GM12878 (cell line): ENCODE results near the gene TET1. TPM values are rescaled to one million over a fixed set of nuclear protein-coding genes. Genes with fewer than 3 reads are reported as not detected.

Experiments used
- ATAC-seq: fragments of 200-7000 bp; cut with Tn5 transposase; 3 replicates; pipeline ENCODE4 v1.9.1; 2020; ENCODE audit warnings: mild to moderate bottlenecking, moderate library complexity
- BruUV-seq: library from RNA; stranded (reverse); fragments of 400-500 nt; replicated peaks from 2 replicates; lab custom pipeline; 2021; lab: Mats Ljungman, UMichigan
- CTCF ChIA-PET: fragments of 300-600 bp; sonication (Branson Sonifier 250); formaldehyde crosslinking; extraction: SDS; loops from one replicate; lab custom pipeline; 2021; ENCODE audit warnings: inconsistent platforms; lab: Yijun Ruan, JAX
- POLR2A ChIA-PET: fragments of 350-600 bp; formaldehyde crosslinking; extraction: SDS; loops from one replicate; lab custom pipeline; 2021; ENCODE audit warnings: inconsistent platforms; lab: Charles Lee
- RAD21 ChIA-PET: fragments of 300-600 bp; sonication (Branson Sonifier 250); formaldehyde crosslinking; loops from one replicate; lab custom pipeline; 2023; ENCODE audit warnings: antibody characterized with exemption; ENCODE audit not compliant: unreplicated experiment; lab: Charles Lee
- SMC1A ChIA-PET: fragments of 300-600 bp; sonication (Branson Sonifier 250); formaldehyde crosslinking; loops from one replicate; lab custom pipeline; 2023; ENCODE audit not compliant: unreplicated experiment, uncharacterized antibody; lab: Charles Lee
- DNase-seq: peaks from one replicate; pipeline ENCODE4 v3.0.0-alpha.2; 2011; ENCODE audit warnings: low read depth, low spot score
- FAIRE-seq: peaks from 3 replicates; lab custom pipeline; 2011; peaks lifted over from hg19 to GRCh38; lab: Jason Lieb, UNC
- H2AFZ ChIP-seq: 2 replicates; pipeline ENCODE4 v1.6.0; 2011; ENCODE audit warnings: low read depth, low read length, control low read depth; ENCODE audit not compliant: control insufficient read depth
- H3K27ac ChIP-seq: 2 replicates; pipeline ENCODE4 v1.5.1; 2011; ENCODE audit warnings: control low read depth; ENCODE audit not compliant: control insufficient read depth, insufficient read depth
- H3K27me3 ChIP-seq, 2 experiments: replicated peaks in 1 of 2; 2 replicates each; pipeline versions ENCODE4 v1.6.0 to v1.6.1; 2011; ENCODE audit warnings: low read length in 1 of 2; ENCODE audit not compliant: control insufficient read depth in 2 of 2, insufficient read depth in 2 of 2
- H3K36me3 ChIP-seq, 2 experiments: 2 replicates each; pipeline ENCODE4 v1.5.1; 2011; ENCODE audit warnings: low read length in 1 of 2; ENCODE audit not compliant: control insufficient read depth in 2 of 2, insufficient read depth in 2 of 2
- H3K4me1 ChIP-seq: 2 replicates; pipeline ENCODE4 v1.6.1; 2011; ENCODE audit warnings: mild to moderate bottlenecking, low read length, moderate library complexity, mixed read lengths; ENCODE audit not compliant: control insufficient read depth, insufficient read depth
- H3K4me2 ChIP-seq: 2 replicates; pipeline ENCODE4 v1.6.0; 2011; ENCODE audit warnings: control low read depth; ENCODE audit not compliant: control insufficient read depth, insufficient read depth
- H3K4me3 ChIP-seq: fragments of 200-600 bp; sonication (generic); 2 replicates; pipeline ENCODE4 v1.5.1; 2016
- H3K79me2 ChIP-seq: 2 replicates; pipeline ENCODE4 v1.6.0; 2011; ENCODE audit warnings: low read length; ENCODE audit not compliant: control insufficient read depth, insufficient read depth
- H3K9ac ChIP-seq: 2 replicates; pipeline ENCODE4 v1.8.0; 2011; ENCODE audit warnings: low read length, control low read depth, mixed read lengths; ENCODE audit not compliant: control insufficient read depth, insufficient read depth
- H3K9me3 ChIP-seq: replicated peaks from 3 replicates; pipeline ENCODE4 v1.5.1; 2011; ENCODE audit warnings: mild to moderate bottlenecking, low read length; ENCODE audit not compliant: control insufficient read depth, insufficient read depth
- H4K20me1 ChIP-seq: 2 replicates; pipeline ENCODE4 v1.6.0; 2011; ENCODE audit not compliant: control insufficient read depth, insufficient read depth
- CEBPZ ChIP-seq: fragments of 150-350 bp; IDR thresholded peaks from 2 replicates; pipeline ENCODE4 v1.6.1; 2016; ENCODE audit warnings: low read depth, low read length
- CHD1 ChIP-seq: IDR thresholded peaks from 2 replicates; pipeline ENCODE4 v1.6.1; 2012; ENCODE audit warnings: low read depth, low read length, improper control_type of control experiment
- CREM ChIP-seq: IDR thresholded peaks from 2 replicates; pipeline ENCODE4 v1.6.1; 2014; ENCODE audit warnings: antibody characterized with exemption, low read depth
- ETV6 ChIP-seq, 2 experiments: fragments of 450-650 bp in 1 of 2; IDR thresholded peaks in 1 of 2; conservative IDR thresholded peaks in 1 of 2; 2 replicates each; pipeline ENCODE4 v1.6.1; 2014; ENCODE audit warnings: antibody characterized with exemption in 1 of 2, borderline replicate concordance in 1 of 2, low read depth in 1 of 2, mild to moderate bottlenecking in 1 of 2, moderate library complexity in 1 of 2
- GATAD2B ChIP-seq: fragments of 450-650 bp; conservative IDR thresholded peaks from 2 replicates; pipeline ENCODE4 v1.6.1; 2017; ENCODE audit warnings: low read depth, mild to moderate bottlenecking, moderate library complexity
- IKZF1 ChIP-seq: fragments of 450-650 bp; conservative IDR thresholded peaks from 2 replicates; pipeline ENCODE4 v1.6.1; 2017; ENCODE audit warnings: antibody characterized with exemption, mild to moderate bottlenecking
- IRF5 ChIP-seq: fragments of 450-650 bp; IDR thresholded peaks from 2 replicates; pipeline ENCODE4 v1.6.1; 2017; ENCODE audit warnings: borderline replicate concordance
- KDM1A ChIP-seq: fragments of 200-600 bp; sonication (generic); IDR thresholded peaks from 2 replicates; pipeline ENCODE4 v1.6.1; 2016; ENCODE audit warnings: borderline replicate concordance
- PAX5 ChIP-seq: IDR thresholded peaks from 2 replicates; pipeline ENCODE4 v1.6.1; 2011; ENCODE audit warnings: low read depth, low read length, borderline replicate concordance
- SMAD5 ChIP-seq: IDR thresholded peaks from 2 replicates; pipeline ENCODE4 v1.6.1; 2016; ENCODE audit warnings: antibody characterized with exemption, low read depth
- SP1 ChIP-seq: IDR thresholded peaks from one replicate; pipeline ENCODE4 v1.6.1; 2011; ENCODE audit warnings: low read depth, low read length
- YY1 ChIP-seq: IDR thresholded peaks from 2 replicates; pipeline ENCODE4 v1.6.1; 2011; ENCODE audit warnings: low read depth, mild to moderate bottlenecking, low read length
- ZNF217 ChIP-seq: fragments of 450-650 bp; IDR thresholded peaks from 2 replicates; pipeline ENCODE4 v1.6.1; 2017; ENCODE audit warnings: antibody characterized with exemption, mild to moderate bottlenecking
- WGBS: methylation state at CpG from one replicate; pipeline ENCODE4 v1.1.6; 2016; ENCODE audit warnings: low lambda C conversion rate; ENCODE audit not compliant: insufficient replicate concordance, insufficient coverage; ENCODE audit errors: missing lambda C conversion rate; 5-methylcytosine and 5-hydroxymethylcytosine counted together
- in situ Hi-C: fragments of 300-500 bp; cut with MboI; formaldehyde crosslinking; loops from 9 replicates; pipeline ENCODE4 v1.14.3; 2018; ENCODE audit warnings: mixed read lengths
- intact Hi-C: fragments of 100-400 bp; cut with micrococcal nuclease; formaldehyde crosslinking; loops from one replicate; pipeline ENCODE4 v1.14.2; 2022; ENCODE audit not compliant: unreplicated experiment
- polyA plus RNA-seq, 11 experiments: library from polyadenylated mRNA; depleted of rRNA in 4 of 11; unstranded in 6 of 11; stranded (reverse) in 5 of 11; fragments of >200 nt; fragmentation: Nextera tagmentation in 4 of 11; fragmentation: Illumina TruSeq in 1 of 11; extraction: Ambion mirVana in 4 of 11; extraction: Trizol in 1 of 11; gene quantifications; 1 replicate in 1 of 11; 2 replicates in 10 of 11; pipeline versions ENCODE4 v1.2.1 to v1.2.3, GENCODE V29; 2011 to 2016; ENCODE audit warnings: inconsistent platforms in 2 of 11, missing spikeins in 2 of 11, low read depth in 1 of 11
- total RNA-seq, 4 experiments: library from RNA; depleted of rRNA in 3 of 4; stranded (reverse); fragments of >200 nt in 3 of 4; fragmentation: Illumina TruSeq in 1 of 4; extraction: Trizol in 1 of 4; gene quantifications; 2 replicates each; pipeline versions ENCODE4 v1.2.1 to v1.2.3, GENCODE V29; 2013 to 2021
- TF ChIP-seq, protein P1 (sequence below): IDR thresholded peaks from 2 replicates; pipeline ENCODE4 v1.6.1; 2011; ENCODE audit warnings: borderline replicate concordance, low read depth, mild to moderate bottlenecking, moderate library complexity, mixed read lengths, low read length; ENCODE audit not compliant: insufficient read depth; ENCODE audit errors: extremely low read length
- TF ChIP-seq, protein P2 (sequence below): fragments of 450-650 bp; formaldehyde crosslinking; IDR thresholded peaks from 2 replicates; pipeline ENCODE4 v1.4.0; 2022; ENCODE audit warnings: mild to moderate bottlenecking, moderate library complexity

The TET1 gene
- total and polyA plus RNA-seq, 10 of the 15 experiments (the other 5 are each of a cell fraction or from before 2014, with no cell fraction given) = 0.22 to 1.4 (median 0.60) TPM

DNA sequence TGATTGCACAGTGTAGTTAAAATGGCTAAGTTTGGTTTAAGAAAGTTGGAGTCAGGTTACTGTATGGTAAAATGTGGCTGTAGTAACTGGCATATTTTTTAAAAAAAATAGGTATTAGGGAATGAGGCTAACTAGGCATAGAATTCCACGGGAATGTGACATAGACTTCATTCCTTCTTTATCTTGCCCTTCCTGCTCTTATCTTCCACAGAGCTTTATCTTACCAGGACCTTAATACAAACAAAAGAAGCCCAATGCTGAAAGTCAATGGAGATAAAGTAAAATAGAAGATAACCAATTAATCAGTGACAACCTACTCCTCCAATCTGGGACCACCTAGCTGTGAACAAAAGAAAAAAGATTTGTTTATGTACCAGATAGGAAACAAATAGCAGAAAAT is 58.1 kb downstream of the TET1 start (continued):
- no peak for TF ChIP-seq ETV6 (conservative IDR thresholded peaks at IDR 0.05 in 1 of 2, IDR thresholded peaks at IDR 0.05 in 1 of 2; ENCODE audit: borderline replicate concordance in 1 of 2, low read depth in 1 of 2)
- TF ChIP-seq YY1 = no peak
- TF ChIP-seq GATAD2B = no peak
- TF ChIP-seq CHD1 = no peak
- TF ChIP-seq PAX5 = no peak

- Histone ChIP-seq H3K4me1 (no peaks in the 10 kb centered on the region; the same call in 1 of the 2 replicates), H3K79me2 (no peaks in the 10 kb centered on the region), H3K27me3 (no peaks in the 10 kb centered on the region), H4K20me1 (no peaks in the 10 kb centered on the region), H3K36me3 (no peaks in the 10 kb centered on the region), H3K27ac (no peak overlapping the region), H3K4me3 (no peak overlapping the region), H3K4me2 (no peak overlapping the region), H2AFZ (no peak overlapping the region), H3K9me3 (no peaks in the 10 kb centered on the region), H3K9ac (no peak overlapping the region)
- ChIA-PET POLR2A (interaction anchor here (1.7 kb wide), 1 partner anchor 38 kb away, joined by 4 read pairs; no protein-coding TSS in a partner anchor), RAD21 (interaction anchor here (0.7 kb wide), 1 partner anchor 81 kb away, joined by 3 read pairs; no protein-coding TSS in a partner anchor), SMC1A (interaction anchor here (1.1 kb wide), 1 partner anchor 19 kb away, joined by 3 read pairs; no protein-coding TSS in a partner anchor), CTCF (no interaction called here)
- intact Hi-C loops = no loop called here
- DNase-seq (no peak), FAIRE-seq (no peak), ATAC-seq (no peak)
- BruUV-seq = no TSS peak
- in situ Hi-C loops = no loop called here
- WGBS = 84% methylated on average over 3 of the region's 3 CpGs
- TF ChIP-seq KDM1A (no peak), SMAD5 (no peak), SP1 (no peak), IRF5 (no peak), CEBPZ (no peak), IKZF1 (no peak), CREM (no peak), ZNF217 (no peak)
- TF ChIP-seq, protein P1, sequence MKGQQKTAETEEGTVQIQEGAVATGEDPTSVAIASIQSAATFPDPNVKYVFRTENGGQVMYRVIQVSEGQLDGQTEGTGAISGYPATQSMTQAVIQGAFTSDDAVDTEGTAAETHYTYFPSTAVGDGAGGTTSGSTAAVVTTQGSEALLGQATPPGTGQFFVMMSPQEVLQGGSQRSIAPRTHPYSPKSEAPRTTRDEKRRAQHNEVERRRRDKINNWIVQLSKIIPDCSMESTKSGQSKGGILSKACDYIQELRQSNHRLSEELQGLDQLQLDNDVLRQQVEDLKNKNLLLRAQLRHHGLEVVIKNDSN = no peak
- TF ChIP-seq, protein P2, sequence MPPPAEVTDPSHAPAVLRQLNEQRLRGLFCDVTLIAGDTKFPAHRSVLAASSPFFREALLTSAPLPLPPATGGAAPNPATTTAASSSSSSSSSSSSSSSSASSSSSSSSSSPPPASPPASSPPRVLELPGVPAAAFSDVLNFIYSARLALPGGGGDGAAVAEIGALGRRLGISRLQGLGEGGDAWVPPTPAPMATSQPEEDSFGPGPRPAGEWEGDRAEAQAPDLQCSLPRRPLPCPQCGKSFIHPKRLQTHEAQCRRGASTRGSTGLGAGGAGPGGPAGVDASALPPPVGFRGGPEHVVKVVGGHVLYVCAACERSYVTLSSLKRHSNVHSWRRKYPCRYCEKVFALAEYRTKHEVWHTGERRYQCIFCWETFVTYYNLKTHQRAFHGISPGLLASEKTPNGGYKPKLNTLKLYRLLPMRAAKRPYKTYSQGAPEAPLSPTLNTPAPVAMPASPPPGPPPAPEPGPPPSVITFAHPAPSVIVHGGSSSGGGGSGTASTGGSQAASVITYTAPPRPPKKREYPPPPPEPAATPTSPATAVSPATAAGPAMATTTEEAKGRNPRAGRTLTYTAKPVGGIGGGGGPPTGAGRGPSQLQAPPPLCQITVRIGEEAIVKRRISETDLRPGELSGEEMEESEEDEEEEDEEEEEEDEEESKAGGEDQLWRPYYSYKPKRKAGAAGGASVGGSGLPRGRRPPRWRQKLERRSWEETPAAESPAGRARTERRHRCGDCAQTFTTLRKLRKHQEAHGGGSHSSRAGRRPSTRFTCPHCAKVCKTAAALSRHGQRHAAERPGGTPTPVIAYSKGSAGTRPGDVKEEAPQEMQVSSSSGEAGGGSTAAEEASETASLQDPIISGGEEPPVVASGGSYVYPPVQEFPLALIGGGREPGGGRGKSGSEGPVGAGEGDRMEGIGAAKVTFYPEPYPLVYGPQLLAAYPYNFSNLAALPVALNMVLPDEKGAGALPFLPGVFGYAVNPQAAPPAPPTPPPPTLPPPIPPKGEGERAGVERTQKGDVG (CRISPR knock-in tag) = no peak
Measured at GRCh38 chr10:68619595-68619994, 59.5 kb downstream of the TET1 start.
